ENCODE results near the gene NSUN2.

DNA sequence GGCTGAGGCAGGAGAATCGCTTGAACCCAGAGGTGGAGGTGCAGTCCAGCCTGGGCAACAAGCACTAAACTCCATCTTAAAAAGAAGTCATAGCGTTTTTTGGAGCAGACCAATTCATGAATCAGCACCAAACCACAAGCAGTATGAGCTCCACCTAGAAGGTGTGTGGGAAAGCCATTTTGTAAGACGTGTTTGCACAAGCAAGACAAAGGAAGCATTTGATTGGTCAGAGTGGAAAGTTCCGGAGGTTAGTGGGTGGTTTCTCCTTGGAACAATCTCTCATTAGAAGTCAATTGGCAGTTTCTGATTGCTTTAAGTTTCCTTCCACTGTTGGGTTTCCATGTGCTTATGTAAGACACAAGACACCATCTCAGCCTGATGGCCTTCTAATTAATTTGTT is 5.4 kb upstream of the NSUN2 start:
- TF ChIP-seq, protein P1, sequence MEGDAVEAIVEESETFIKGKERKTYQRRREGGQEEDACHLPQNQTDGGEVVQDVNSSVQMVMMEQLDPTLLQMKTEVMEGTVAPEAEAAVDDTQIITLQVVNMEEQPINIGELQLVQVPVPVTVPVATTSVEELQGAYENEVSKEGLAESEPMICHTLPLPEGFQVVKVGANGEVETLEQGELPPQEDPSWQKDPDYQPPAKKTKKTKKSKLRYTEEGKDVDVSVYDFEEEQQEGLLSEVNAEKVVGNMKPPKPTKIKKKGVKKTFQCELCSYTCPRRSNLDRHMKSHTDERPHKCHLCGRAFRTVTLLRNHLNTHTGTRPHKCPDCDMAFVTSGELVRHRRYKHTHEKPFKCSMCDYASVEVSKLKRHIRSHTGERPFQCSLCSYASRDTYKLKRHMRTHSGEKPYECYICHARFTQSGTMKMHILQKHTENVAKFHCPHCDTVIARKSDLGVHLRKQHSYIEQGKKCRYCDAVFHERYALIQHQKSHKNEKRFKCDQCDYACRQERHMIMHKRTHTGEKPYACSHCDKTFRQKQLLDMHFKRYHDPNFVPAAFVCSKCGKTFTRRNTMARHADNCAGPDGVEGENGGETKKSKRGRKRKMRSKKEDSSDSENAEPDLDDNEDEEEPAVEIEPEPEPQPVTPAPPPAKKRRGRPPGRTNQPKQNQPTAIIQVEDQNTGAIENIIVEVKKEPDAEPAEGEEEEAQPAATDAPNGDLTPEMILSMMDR (IDR thresholded peaks at IDR 0.05): no peak
- no peak for TF ChIP-seq POLR2A (IDR thresholded peaks at IDR 0.05)

All from uterus (tissue), 2 donors.